HG03575 (cell line): Measurements from ENCODE around the gene ANKEF1.
"Not testable (repeated sequence)": the region's sequence is repeated elsewhere in the genome, so short reads cannot be mapped to it uniquely, and the experiment has no call there.

Experiments
- ATAC-seq: cut with Tn5 transposase; IDR thresholded peaks from one replicate; pipeline ENCODE4 v1.9.1; 2021; ENCODE audit not compliant: unreplicated experiment, insufficient number of reproducible peaks, low FRiP score; ENCODE audit errors: extremely low read depth

Gene ANKEF1

GRCh38 chr20:10023911-10024310 lies 10.9 kb upstream of the ANKEF1 start:
- no peak for ATAC-seq

- not testable (repeated sequence) for ATAC-seq
These were observed 3.2 kb upstream of the ANKEF1 start for GRCh38 chr20:10031451-10032215.

- not testable (repeated sequence) for ATAC-seq
These were observed 2.5 kb upstream of the ANKEF1 start for GRCh38 chr20:10032269-10032668.

GRCh38 chr20:10033905-10034650 lies 709 bp upstream of the ANKEF1 start:
- no peak for ATAC-seq

GRCh38 chr20:10036321-10036720 lies 1.5 kb downstream of the ANKEF1 start:
- not testable (repeated sequence) for ATAC-seq

GRCh38 chr20:10040070-10040975 lies 5.5 kb downstream of the ANKEF1 start:
- no peak for ATAC-seq

GRCh38 chr20:10042086-10042485 lies 7.3 kb downstream of the ANKEF1 start:
- ATAC-seq, result no peak

- no peak for ATAC-seq
These were observed 12.6 kb downstream of the ANKEF1 start for GRCh38 chr20:10047427-10047826.

GRCh38 chr20:10051185-10051584 lies 16.4 kb downstream of the ANKEF1 start:
- no peak for ATAC-seq

- no peak for ATAC-seq
These were observed 24.2 kb downstream of the ANKEF1 start for GRCh38 chr20:10059006-10059405.

GRCh38 chr20:10060226-10060625 lies 25.4 kb downstream of the ANKEF1 start:
- peak; percentile 61 for ATAC-seq

- ATAC-seq, result no peak
These were observed 26.9 kb downstream of the ANKEF1 start for GRCh38 chr20:10061641-10062040.

- ATAC-seq, result no peak
These were observed 28.7 kb downstream of the ANKEF1 start for GRCh38 chr20:10063482-10063881.

- ATAC-seq, result no peak
These were observed 29.8 kb downstream of the ANKEF1 start for GRCh38 chr20:10064611-10065010.

GRCh38 chr20:10065154-10065833 lies 30.5 kb downstream of the ANKEF1 start:
- no peak for ATAC-seq

- ATAC-seq, result no peak
These were observed 32.5 kb downstream of the ANKEF1 start for GRCh38 chr20:10067321-10067720.

- ATAC-seq, result no peak
These were observed 39.7 kb downstream of the ANKEF1 start for GRCh38 chr20:10074513-10074912.

- no peak for ATAC-seq
These were observed 40.8 kb downstream of the ANKEF1 start for GRCh38 chr20:10075606-10076005.
